Stimulated activated CD8-positive, alpha-beta memory T cell treated with anti-CD3 and anti-CD28 coated beads, Interleukin-4, amount 100 ng/mL, for 24 hours (primary cell): ENCODE measurements around the gene CD96.
A peak's percentile ranks its signal among the peaks of the same experiment; 100 is the strongest.
"Not testable (repeated sequence)": the region's sequence is repeated elsewhere in the genome, so short reads cannot be mapped to it uniquely, and the experiment has no call there.

Experiments used
- DNase-seq: peaks from one replicate; pipeline ENCODE4 v3.0.0-alpha.2; 2020; ENCODE audit warnings: low read depth

CD96 gene

GRCh38 chr3:111627092-111627491 lies 85.1 kb downstream of the CD96 start:
- no peak for DNase-seq

GRCh38 chr3:111629018-111629417 lies 87.0 kb downstream of the CD96 start:
- DNase-seq, result not testable (repeated sequence)

- DNase-seq, result not testable (repeated sequence)
Observed at GRCh38 chr3:111630638-111631037, 88.6 kb downstream of the CD96 start.

- no peak for DNase-seq
Observed at GRCh38 chr3:111635403-111635802, 93.4 kb downstream of the CD96 start.

DNA sequence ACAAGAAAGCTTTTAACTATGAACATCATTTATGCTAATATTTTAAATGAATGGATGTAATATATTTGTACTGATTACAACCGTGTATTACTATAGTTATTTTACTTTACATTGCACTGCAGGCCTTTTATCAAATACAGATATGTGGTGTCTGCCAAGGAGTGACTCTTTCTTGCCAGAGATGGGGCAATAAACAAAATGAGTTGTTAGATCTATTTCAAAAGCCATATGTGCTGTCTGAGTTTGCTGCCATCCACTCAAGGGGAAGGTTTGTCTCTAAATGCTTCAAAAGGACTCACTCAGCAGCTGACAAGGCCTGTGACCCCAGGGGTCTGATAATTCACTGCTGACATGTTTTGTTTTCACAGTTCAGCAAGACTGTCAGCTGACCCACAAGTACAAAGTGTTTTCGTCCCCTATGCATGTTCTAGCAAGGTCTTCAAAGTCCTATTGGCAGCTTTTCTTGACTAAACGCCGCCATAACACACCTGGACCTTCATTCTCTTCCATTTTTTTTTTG lies 94.4 kb downstream of the CD96 start:
- no peak for DNase-seq

DNA sequence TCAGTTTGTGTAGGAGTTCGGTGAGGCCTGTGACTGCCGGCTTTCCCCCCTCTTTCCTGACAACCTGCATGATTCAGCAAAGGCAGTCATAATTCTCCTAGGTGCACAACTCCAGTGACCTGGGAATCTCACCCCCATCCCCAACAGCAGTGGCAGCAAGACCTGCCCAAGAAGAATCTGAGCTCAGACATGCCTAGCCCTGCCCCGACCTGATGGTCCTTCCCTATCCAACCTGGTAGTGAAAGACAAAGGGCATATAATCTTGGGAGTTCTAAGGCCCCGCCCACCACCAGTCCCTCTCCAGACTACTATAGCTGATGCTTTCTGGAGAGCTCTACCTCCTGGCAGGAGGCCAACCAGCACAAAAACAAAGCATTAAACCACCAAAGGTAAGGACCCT lies 97.3 kb downstream of the CD96 start:
- no peak for DNase-seq

- no peak for DNase-seq
Observed at GRCh38 chr3:111648991-111649579, 107.1 kb downstream of the CD96 start.

- DNase-seq, result no peak
Observed at GRCh38 chr3:111650378-111651275, 108.6 kb downstream of the CD96 start.

GRCh38 chr3:111652492-111653180 lies 110.6 kb downstream of the CD96 start:
- DNase-seq, result no peak

- DNase-seq, result no peak
Observed at GRCh38 chr3:111653766-111654165, 111.8 kb downstream of the CD96 start.

DNA sequence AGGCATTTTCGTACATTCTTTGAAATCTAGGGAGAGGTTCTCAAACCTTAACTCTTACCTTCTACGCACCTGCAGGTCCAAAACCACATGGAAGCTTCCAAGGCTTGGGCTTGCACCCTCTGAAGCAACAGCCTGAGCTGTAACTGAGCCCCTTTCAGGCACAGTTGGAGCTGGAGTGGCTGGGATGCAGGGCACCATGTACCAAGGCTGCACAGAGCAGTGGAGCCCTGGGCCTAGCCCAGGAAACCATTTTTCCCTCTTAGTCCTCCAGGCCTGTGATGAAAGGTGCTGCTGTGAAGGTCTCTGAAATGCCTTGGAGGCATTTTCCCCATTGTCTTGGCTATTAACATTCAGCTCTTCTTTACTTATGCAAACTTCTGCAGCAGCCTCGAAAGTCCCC lies 120.0 kb downstream of the CD96 start:
- no peak for DNase-seq

DNA sequence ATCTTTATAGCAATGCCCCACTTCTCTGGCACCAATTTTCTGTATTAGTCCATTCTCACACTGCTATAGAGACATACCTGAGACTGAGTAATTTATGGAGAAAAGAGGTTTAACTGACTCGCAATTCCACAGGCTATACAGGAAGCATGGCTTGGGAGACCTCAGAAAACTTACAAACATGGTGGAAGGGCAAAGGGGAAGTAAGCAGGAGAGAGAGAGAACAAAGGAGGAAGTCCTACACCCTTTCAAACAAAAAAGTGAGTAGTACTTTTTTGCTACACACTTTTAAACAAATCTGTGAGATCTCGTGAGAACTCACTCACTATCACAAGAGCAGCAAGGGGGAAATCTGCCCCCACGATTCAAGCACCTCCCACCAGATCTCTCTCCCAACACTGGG lies 120.9 kb downstream of the CD96 start:
- DNase-seq, result no peak

GRCh38 chr3:111666041-111666735 lies 124.2 kb downstream of the CD96 start:
- DNase-seq, result no peak

- DNase-seq, result no peak
Observed at GRCh38 chr3:111667170-111667569, 125.2 kb downstream of the CD96 start.

DNA sequence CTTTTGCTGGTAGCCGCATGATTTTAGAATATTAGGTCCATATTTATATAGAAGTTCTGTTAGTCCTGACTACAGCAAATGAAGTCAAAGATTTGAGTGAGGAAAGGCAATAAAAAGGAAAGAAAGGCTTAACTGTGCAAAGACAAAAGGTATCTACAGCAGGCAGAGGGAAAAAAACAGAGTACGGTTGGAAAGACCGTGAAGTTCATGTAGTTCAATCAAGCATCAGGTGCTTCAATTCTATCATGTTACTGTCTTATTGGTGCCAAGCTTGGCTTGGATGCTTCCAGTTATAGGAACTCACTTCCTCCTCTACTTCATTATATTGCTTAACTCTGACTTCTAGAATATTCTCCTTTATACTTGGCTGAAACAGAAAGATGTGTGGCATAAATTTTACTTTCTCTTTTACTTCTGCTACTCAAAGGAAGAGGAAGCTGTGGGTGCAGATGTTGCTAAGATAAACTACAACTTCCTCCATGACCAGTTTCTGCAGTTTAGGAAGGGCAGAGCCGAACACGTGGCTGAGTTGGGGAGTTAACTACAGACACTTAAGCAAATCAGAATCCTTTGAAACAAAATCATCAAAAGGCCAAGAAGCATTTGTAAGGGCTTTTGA lies 125.7 kb downstream of the CD96 start:
- DNase-seq, result peak; percentile 39

GRCh38 chr3:111668326-111668725 lies 126.3 kb downstream of the CD96 start:
- DNase-seq, result no peak

DNA sequence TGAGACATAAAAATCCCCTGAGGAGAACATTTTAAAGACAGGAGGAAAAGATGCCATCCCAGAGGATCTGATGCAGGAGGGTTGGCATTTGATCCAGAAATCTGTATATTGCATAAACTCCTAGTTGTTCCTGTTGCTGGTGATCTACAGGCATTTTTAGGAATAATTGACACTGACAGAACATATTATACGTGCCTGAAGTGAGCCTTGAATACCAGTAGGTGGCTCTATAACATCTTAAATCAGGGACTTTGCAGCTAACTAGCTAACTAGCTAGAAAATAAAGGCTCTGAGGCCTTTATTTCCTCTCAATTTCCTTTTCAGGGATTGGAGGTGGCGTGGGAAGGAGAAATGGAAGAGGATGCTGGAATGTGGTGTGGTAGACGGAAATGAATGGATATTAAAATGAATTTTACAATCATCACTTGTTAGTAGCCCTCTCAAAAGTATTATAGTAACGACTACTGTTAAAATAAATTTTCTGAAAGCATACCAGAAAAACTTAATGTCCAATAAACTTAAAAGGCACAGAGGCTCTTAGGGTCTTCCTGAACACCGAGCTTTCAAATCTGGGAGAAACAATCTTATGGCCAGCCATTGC lies 127.0 kb downstream of the CD96 start:
- DNase-seq, result no peak

- DNase-seq, result no peak
Observed at GRCh38 chr3:111669926-111670630, 128.1 kb downstream of the CD96 start.

GRCh38 chr3:111672461-111672860 lies 130.5 kb downstream of the CD96 start:
- DNase-seq, result not testable (repeated sequence)

- DNase-seq, result no peak
Observed at GRCh38 chr3:111675846-111676210, 133.8 kb downstream of the CD96 start.
